ENCODE results near the gene PFN1. TPM values are rescaled to one million over a fixed set of nuclear protein-coding genes. Genes with fewer than 3 reads are reported as not detected.
A peak's percentile ranks its signal among the peaks of the same experiment; 100 is the strongest.

Gene PFN1
- total and polyA plus RNA-seq, 10 of the 15 experiments (the other 5 are each of a cell fraction or from before 2014, with no cell fraction given): 154 to 3,892 (median 1,918) TPM

GRCh38 chr17:4997302-4998026 is 49.1 kb upstream of the PFN1 start, which contains the start of the genes INCA1 and KIF1C:
INCA1 (minus strand) TSS chr17:4997522; CDS start chr17:4994437, 3,085 bp downstream.
KIF1C (plus strand) TSS chr17:4997950; CDS start chr17:5000247, 2,297 bp downstream.
- Histone ChIP-seq H2AFZ (ENCODE audit: control insufficient read depth, low read depth, low read length) (peak within 1 kb of the TSS; percentile 95), H3K4me1 (ENCODE audit: control insufficient read depth, insufficient read depth, low read length) (peaks cover 11% of the 10 kb centered on the region), H3K9me3 (replicated peaks; ENCODE audit: control insufficient read depth, insufficient read depth, low read length) (no peaks in the 10 kb centered on the region), H3K4me2 (ENCODE audit: control insufficient read depth, insufficient read depth) (peak within 1 kb of the TSS; percentile 99), H3K36me3 (ENCODE audit: control insufficient read depth in 2 of 2, insufficient read depth in 2 of 2, low read length in 1 of 2) (peaks cover 8 to 13% of the 10 kb centered on the region in 2 experiments; a peak in 3 of 4 replicates), H3K9ac (ENCODE audit: control insufficient read depth, insufficient read depth, low read length) (peak within 1 kb of the TSS; percentile 87), H3K27ac (ENCODE audit: control insufficient read depth, insufficient read depth) (peak within 1 kb of the TSS; percentile 80), H3K79me2 (ENCODE audit: control insufficient read depth, insufficient read depth, low read length) (peaks cover 25% of the 10 kb centered on the region), H3K27me3 (replicated peaks in 1 of 2; ENCODE audit: control insufficient read depth in 2 of 2, insufficient read depth in 2 of 2, low read length in 1 of 2) (no peaks in the 10 kb centered on the region), H4K20me1 (ENCODE audit: control insufficient read depth, insufficient read depth) (no peaks in the 10 kb centered on the region), H3K4me3 (peak within 1 kb of the TSS; percentile 99)
- ChIA-PET CTCF (interaction anchor here (0.6 to 2.5 kb wide), 4 partner anchors 10 to 185 kb away, joined by 3 to 12 read pairs (median 6); partner anchors contain the start of gene CAMTA2), POLR2A (interaction anchor here (0.6 to 3.7 kb wide), 12 partner anchors 8 to 489 kb away, joined by 3 to 22 read pairs (median 4); partner anchors contain the start of genes CAMTA2, DERL2, MIS12 and RNF167), RAD21 (ENCODE audit: unreplicated experiment) (interaction anchor here (0.6 to 1.7 kb wide), 5 partner anchors 10 to 57 kb away, joined by 3 to 15 read pairs (median 7); partner anchors contain the start of genes CAMTA2, RNF167, SLC25A11 and SPAG7), SMC1A (ENCODE audit: uncharacterized antibody, unreplicated experiment) (interaction anchor here (1.1 to 1.6 kb wide), 2 partner anchors 10 to 30 kb away, joined by 4 to 10 read pairs; partner anchors contain the start of genes CAMTA2 and SPAG7)
- in situ Hi-C loops (cut with MboI): no loop called here
- FAIRE-seq: peak; percentile 56
- DNase-seq (ENCODE audit: low read depth, low spot score): peak; percentile 42
- under 1% methylated on average over 60 of the region's 93 CpGs for WGBS (ENCODE audit: insufficient coverage, insufficient replicate concordance, low lambda C conversion rate, missing lambda C conversion rate)
- peak; percentile 93 for ATAC-seq
- BruUV-seq (replicated peaks): no TSS peak
- intact Hi-C loops (cut with micrococcal nuclease; ENCODE audit: unreplicated experiment): loop anchor here (2.0 to 5.0 kb wide), 3 partner anchors 19 to 49 kb away; partner anchors contain the start of gene PFN1
- TF ChIP-seq RB1 (IDR thresholded peaks at IDR 0.05; ENCODE audit: borderline replicate concordance) (peak; percentile 79; the same call in 1 of the 2 replicates), NFYA (IDR thresholded peaks at IDR 0.05; ENCODE audit: borderline replicate concordance, low read depth, low read length) (no peak), JUNB (IDR thresholded peaks at IDR 0.05) (no peak), IKZF1 (conservative IDR thresholded peaks at IDR 0.05) (peak; percentile 62), EGR1 (IDR thresholded peaks at IDR 0.05; ENCODE audit: borderline replicate concordance in 1 of 2, low read depth in 2 of 2, low read length in 2 of 2) (0 out of 3 replicates have a peak, but pooled peaks of 1 of the 2 experiments have one; percentile 0), ZNF384 (IDR thresholded peaks at IDR 0.05; ENCODE audit: borderline replicate concordance, low read depth, low read length) (no peak), ZNF274 (IDR thresholded peaks at IDR 0.05; ENCODE audit: insufficient read depth, insufficient read length) (no peak), RFX5 (IDR thresholded peaks at IDR 0.05; ENCODE audit: low read depth, low read length) (no peak), SREBF2 (IDR thresholded peaks at IDR 0.05; ENCODE audit: low read length) (no peak), SIN3A (IDR thresholded peaks at IDR 0.05; ENCODE audit: low read depth, low read length) (no peak), FOXK2 (IDR thresholded peaks at IDR 0.05) (no peak), ZNF592 (IDR thresholded peaks at IDR 0.05) (no peak), MLLT1 (IDR thresholded peaks at IDR 0.05) (no peak), RELA (IDR thresholded peaks at IDR 0.05; ENCODE audit: borderline replicate concordance, partially characterized antibody) (peak; percentile 65), MTA3 (IDR thresholded peaks at IDR 0.05; ENCODE audit: borderline replicate concordance, low read length) (no peak), YBX1 (IDR thresholded peaks at IDR 0.05) (no peak), POLR2A (IDR thresholded peaks at IDR 0.05; ENCODE audit: low read depth, low read length) (peak; percentile 70)

All from GM12878 (cell line).